Naive thymus-derived CD4-positive, alpha-beta T cell (primary cell): ENCODE measurements around the gene MELK. TPM values are rescaled to one million over a fixed set of nuclear protein-coding genes. Genes with fewer than 3 reads are reported as not detected.

Experiments
- ATAC-seq: fragments of 150-1000 bp; cut with Tn5 transposase; 2 replicates; pipeline ENCODE4 v1.10.0; 2021; ENCODE audit warnings: mild to moderate bottlenecking, moderate library complexity
- CTCF ChIA-PET: fragments of 350-600 bp; sonication (Branson Sonifier 250); formaldehyde crosslinking; loops from one replicate; lab custom pipeline; 2021; ENCODE audit warnings: antibody characterized with exemption; lab: Charles Lee
- POLR2A ChIA-PET: fragments of 350-600 bp; sonication (Branson Sonifier 250); formaldehyde crosslinking; loops from one replicate; lab custom pipeline; 2021; ENCODE audit warnings: antibody characterized with exemption, inconsistent platforms; lab: Charles Lee
- DNase-seq, 9 donors: peaks; one replicate each; pipeline versions ENCODE4 v3.0.0 to v3.0.0-alpha.2; 2020 to 2022; ENCODE audit warnings: mixed read lengths in 1 of 9
- H3K27ac ChIP-seq: one replicate; pipeline ENCODE4 v1.7.0; 2013; ENCODE audit warnings: mild to moderate bottlenecking, low read depth, low read length, moderate library complexity
- H3K27me3 ChIP-seq, 2 donors: one replicate each; pipeline ENCODE4 v1.7.0; 2013; ENCODE audit warnings: low read length in 2 of 2, mild to moderate bottlenecking in 2 of 2, moderate library complexity in 2 of 2; ENCODE audit not compliant: control insufficient read depth in 2 of 2, insufficient read depth in 2 of 2
- H3K36me3 ChIP-seq, 3 experiments: 1 replicate in 2 of 3; 2 replicates in 1 of 3; pipeline ENCODE4 v1.7.0; 2013; ENCODE audit warnings: low read length in 3 of 3, mild to moderate bottlenecking in 3 of 3, moderate library complexity in 1 of 3; ENCODE audit not compliant: insufficient read depth in 3 of 3, control insufficient read depth in 2 of 3
- H3K4me1 ChIP-seq, 2 donors: one replicate each; pipeline ENCODE4 v1.7.0; 2013; ENCODE audit warnings: low read length in 2 of 2, mild to moderate bottlenecking in 2 of 2, moderate library complexity in 1 of 2; ENCODE audit not compliant: control insufficient read depth in 2 of 2, insufficient read depth in 2 of 2
- H3K4me3 ChIP-seq: 2 replicates; pipeline ENCODE4 v1.7.0; 2013; ENCODE audit warnings: mild to moderate bottlenecking, low read length
- H3K9me3 ChIP-seq, 3 experiments: 1 replicate in 2 of 3; 2 replicates in 1 of 3; pipeline ENCODE4 v1.7.0; 2013; ENCODE audit warnings: low read length in 3 of 3; ENCODE audit not compliant: control insufficient read depth in 2 of 3
- H3K27ac Mint-ChIP-seq, 9 donors: one replicate each; pipeline ENCODE4 v1.8.0; 2020 to 2022; ENCODE audit warnings: mixed read lengths in 9 of 9, mild to moderate bottlenecking in 8 of 9, moderate library complexity in 5 of 9, inconsistent platforms in 2 of 9
- H3K27me3 Mint-ChIP-seq, 5 donors: one replicate each; pipeline ENCODE4 v1.8.0; 2021 to 2022; ENCODE audit warnings: mixed read lengths in 5 of 5, mild to moderate bottlenecking in 1 of 5
- H3K36me3 Mint-ChIP-seq, 5 donors: one replicate each; pipeline ENCODE4 v1.8.0; 2020 to 2022; ENCODE audit warnings: mixed read lengths in 5 of 5, mild to moderate bottlenecking in 3 of 5, inconsistent platforms in 1 of 5
- H3K4me1 Mint-ChIP-seq, 7 donors: one replicate each; pipeline ENCODE4 v1.8.0; 2020 to 2022; ENCODE audit warnings: mixed read lengths in 7 of 7, mild to moderate bottlenecking in 3 of 7, inconsistent platforms in 1 of 7
- H3K4me3 Mint-ChIP-seq, 10 donors: one replicate each; pipeline ENCODE4 v1.8.0; 2020 to 2022; ENCODE audit warnings: mild to moderate bottlenecking in 10 of 10, mixed read lengths in 10 of 10, moderate library complexity in 6 of 10, inconsistent platforms in 2 of 10
- H3K9me3 Mint-ChIP-seq, 11 donors: one replicate each; pipeline ENCODE4 v1.8.0; 2020 to 2022; ENCODE audit warnings: mixed read lengths in 11 of 11, mild to moderate bottlenecking in 4 of 11, inconsistent platforms in 1 of 11, moderate library complexity in 1 of 11
- intact Hi-C, 2 donors: fragments of 100-400 bp; cut with micrococcal nuclease; formaldehyde crosslinking; loops; one replicate each; pipeline ENCODE4 v1.15.1; 2023
- polyA plus RNA-seq, 2 donors: library from polyadenylated mRNA; unstranded; fragments of 300-500 nt; fragmentation: Illumina TruSeq; gene quantifications; one replicate each; pipeline ENCODE4 v1.2.3, GENCODE V29; 2021
- total RNA-seq, 6 experiments: library from RNA in 5 of 6; stranded (reverse) in 5 of 6; gene quantifications; 1 replicate in 5 of 6; 2 replicates in 1 of 6; pipeline ENCODE4 v1.2.3 and lab custom pipeline; 2021 to 2026

MELK gene
- total and polyA plus RNA-seq, 7 experiments from 2014 or later = 0.22 to 40.2 (median 0.88) TPM; not detected in 4

DNA sequence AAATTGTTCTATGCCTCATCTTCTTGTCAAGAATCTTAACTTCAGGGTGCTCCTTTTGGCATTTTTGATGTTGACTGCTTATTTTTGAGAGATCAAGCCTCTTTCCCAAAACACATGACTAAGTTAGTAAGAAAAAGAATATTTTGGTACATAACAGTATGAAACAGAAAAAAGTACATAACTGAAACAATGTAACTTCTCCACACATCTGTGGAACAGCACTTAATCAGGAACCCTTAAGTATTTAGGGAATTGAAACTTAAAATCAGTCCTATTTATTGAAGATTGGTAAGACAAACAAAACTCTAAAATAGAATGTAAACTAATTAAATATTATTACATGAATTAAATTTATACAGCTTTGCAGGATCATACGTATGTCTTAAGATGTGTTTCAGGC, 103.4 kb downstream of the MELK start:
- POLR2A ChIA-PET = no interaction called here
- peaks cover 0 to 62% (median 0%) of the 10 kb centered on the region in 5 donors for H3K36me3 Mint-ChIP-seq

GRCh38 chr9:36676778-36677485, 104.2 kb downstream of the MELK start:
- ATAC-seq = no peak
- CTCF ChIA-PET = interaction anchor here (0.6 kb wide), 1 partner anchor 14 kb away, joined by 4 read pairs; no protein-coding TSS in a partner anchor
- no peak overlapping the region for H3K4me3 Mint-ChIP-seq

More for the DNA sequence above, 103.4 kb downstream of the MELK start:
- Histone ChIP-seq H3K36me3 (no peaks in the 10 kb centered on the region), H3K9me3 (no peaks in the 10 kb centered on the region), H3K4me1 (no peaks in the 10 kb centered on the region), H3K27me3 (no peaks in the 10 kb centered on the region), H3K4me3 (no peak overlapping the region), H3K27ac (no peak overlapping the region)
- intact Hi-C loops = no loop called here
- H3K27ac Mint-ChIP-seq = no peak overlapping the region
- peaks cover 0 to 4% (median 0%) of the 10 kb centered on the region in 11 donors for H3K9me3 Mint-ChIP-seq
- peaks cover 0 to 7% (median 0%) of the 10 kb centered on the region in 7 donors for H3K4me1 Mint-ChIP-seq
- CTCF ChIA-PET = no interaction called here
- H3K4me3 Mint-ChIP-seq = no peak overlapping the region
- ATAC-seq (no peak), DNase-seq (no peak)
- H3K27me3 Mint-ChIP-seq = no peaks in the 10 kb centered on the region

GRCh38 chr9:36677611-36678010, 104.9 kb downstream of the MELK start:
- DNase-seq (no peak), ATAC-seq (no peak)
- Histone ChIP-seq H3K36me3 (no peaks in the 10 kb centered on the region), H3K4me1 (no peaks in the 10 kb centered on the region), H3K27me3 (no peaks in the 10 kb centered on the region), H3K9me3 (no peaks in the 10 kb centered on the region), H3K4me3 (no peak overlapping the region), H3K27ac (no peak overlapping the region)
- Mint-ChIP-seq H3K4me3 (no peak overlapping the region), H3K27me3 (no peaks in the 10 kb centered on the region), H3K4me1 (peaks cover 0 to 7% (median 0%) of the 10 kb centered on the region in 7 donors), H3K36me3 (peaks cover 0 to 56% (median 0%) of the 10 kb centered on the region in 5 donors), H3K9me3 (peaks cover 0 to 13% (median 7%) of the 10 kb centered on the region in 11 donors), H3K27ac (no peak overlapping the region)
- ChIA-PET CTCF (no interaction called here), POLR2A (no interaction called here)
- intact Hi-C loops = no loop called here

More at GRCh38 chr9:36676778-36677485, 104.2 kb downstream of the MELK start:
- Histone ChIP-seq H3K4me3 (no peak overlapping the region), H3K4me1 (no peaks in the 10 kb centered on the region), H3K36me3 (no peaks in the 10 kb centered on the region), H3K27ac (no peak overlapping the region), H3K27me3 (no peaks in the 10 kb centered on the region), H3K9me3 (no peaks in the 10 kb centered on the region)
- H3K27me3 Mint-ChIP-seq = no peaks in the 10 kb centered on the region
- H3K27ac Mint-ChIP-seq = no peak overlapping the region
- H3K4me1 Mint-ChIP-seq = peaks cover 0 to 7% (median 0%) of the 10 kb centered on the region in 7 donors
- no peak for DNase-seq
- H3K9me3 Mint-ChIP-seq = peaks cover 0 to 7% (median 3%) of the 10 kb centered on the region in 11 donors
- POLR2A ChIA-PET = no interaction called here
- H3K36me3 Mint-ChIP-seq = peaks cover 0 to 57% (median 0%) of the 10 kb centered on the region in 5 donors
- intact Hi-C loops = no loop called here

- peaks cover 0 to 54% (median 3%) of the 10 kb centered on the region in 5 donors for H3K36me3 Mint-ChIP-seq
- POLR2A ChIA-PET = no interaction called here
- no peaks in the 10 kb centered on the region for H3K9me3 ChIP-seq
- intact Hi-C loops = no loop called here
- H3K27me3 Mint-ChIP-seq = no peaks in the 10 kb centered on the region
- CTCF ChIA-PET = no interaction called here
- no peak overlapping the region for H3K4me3 Mint-ChIP-seq
- peaks cover 0 to 7% (median 0%) of the 10 kb centered on the region in 7 donors for H3K4me1 Mint-ChIP-seq
- H3K27me3 ChIP-seq = no peaks in the 10 kb centered on the region
- H3K27ac ChIP-seq = no peak overlapping the region
- H3K4me1 ChIP-seq = no peaks in the 10 kb centered on the region
- no peak overlapping the region for H3K27ac Mint-ChIP-seq
- ATAC-seq (no peak), DNase-seq (no peak)
- H3K4me3 ChIP-seq = no peak overlapping the region
- peaks cover 0 to 21% (median 9%) of the 10 kb centered on the region in 11 donors for H3K9me3 Mint-ChIP-seq
- no peaks in the 10 kb centered on the region for H3K36me3 ChIP-seq
Observed at GRCh38 chr9:36679710-36680109, 107.0 kb downstream of the MELK start.

DNA sequence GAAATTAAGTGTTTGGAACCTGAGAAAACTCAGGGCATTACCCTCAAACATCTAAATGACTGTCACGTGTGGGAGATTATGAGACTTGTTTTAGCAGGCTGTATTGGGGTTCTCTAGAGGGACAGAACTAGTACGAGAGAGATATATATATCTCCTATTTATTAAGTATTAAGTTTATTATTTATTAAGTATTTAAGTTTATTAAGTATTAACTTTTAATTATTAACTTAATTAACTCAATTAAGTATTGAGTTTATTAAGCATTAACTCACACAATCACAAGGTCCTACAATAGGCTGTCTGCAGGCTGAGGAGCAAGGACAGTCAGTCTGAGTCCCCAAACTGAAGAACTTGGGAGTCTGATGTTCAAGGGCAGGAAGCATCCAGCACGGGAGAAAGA, 113.8 kb downstream of the MELK start:
- CTCF ChIA-PET = no interaction called here

DNA sequence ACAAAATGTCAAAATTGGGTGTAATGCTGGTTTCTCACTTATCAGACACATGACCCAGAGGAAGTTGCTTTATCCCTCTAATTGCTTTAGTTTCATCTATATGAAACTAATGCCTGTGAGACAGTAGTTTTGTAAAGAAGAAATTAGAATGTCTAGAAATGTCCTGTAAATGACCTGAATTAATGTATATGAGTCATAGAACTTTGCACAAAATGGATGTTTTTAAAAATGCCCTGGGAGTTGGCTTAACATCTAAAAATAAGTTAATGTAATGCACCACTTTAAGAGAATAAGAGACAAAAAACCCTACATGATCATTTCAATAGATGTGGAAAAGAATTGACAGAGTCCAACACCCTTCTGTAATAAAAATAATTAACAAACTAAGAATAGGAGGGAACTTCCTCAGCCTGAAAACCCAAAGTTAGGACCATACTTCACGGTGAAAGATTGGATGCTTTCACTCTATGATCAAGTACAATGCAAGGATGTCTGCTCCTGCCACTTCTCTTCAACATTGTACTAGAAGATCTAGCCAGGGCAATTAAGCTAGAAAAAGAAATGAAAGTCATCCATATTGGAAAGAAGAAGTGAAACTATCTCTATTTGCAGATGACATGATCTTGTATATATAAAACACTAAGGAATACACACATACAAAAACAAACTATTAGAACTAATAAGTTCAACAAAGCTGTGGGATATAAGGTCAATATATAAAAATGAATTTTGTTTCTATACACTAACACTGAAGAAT, 117.9 kb downstream of the MELK start:
- Histone ChIP-seq H3K27ac (no peak overlapping the region), H3K9me3 (no peaks in the 10 kb centered on the region), H3K4me3 (no peak overlapping the region), H3K4me1 (no peaks in the 10 kb centered on the region), H3K36me3 (no peaks in the 10 kb centered on the region), H3K27me3 (no peaks in the 10 kb centered on the region)
- Mint-ChIP-seq H3K36me3 (peaks cover 0 to 2% (median 0%) of the 10 kb centered on the region in 5 donors), H3K4me3 (no peak overlapping the region), H3K4me1 (no peaks in the 10 kb centered on the region), H3K27me3 (peaks cover 7 to 32% (median 16%) of the 10 kb centered on the region in 5 donors), H3K27ac (no peak overlapping the region), H3K9me3 (peaks cover 0 to 6% (median 0%) of the 10 kb centered on the region in 11 donors)
- CTCF ChIA-PET = interaction anchor here (0.6 kb wide), 1 partner anchor 298 kb away, joined by 3 read pairs; no protein-coding TSS in a partner anchor
- intact Hi-C loops = no loop called here
- POLR2A ChIA-PET = no interaction called here
- no peak for ATAC-seq
- no peak for DNase-seq

More for the DNA sequence above, 113.8 kb downstream of the MELK start:
- H3K36me3 ChIP-seq = no peaks in the 10 kb centered on the region
- no peak overlapping the region for H3K27ac ChIP-seq
- H3K4me1 ChIP-seq = no peaks in the 10 kb centered on the region
- H3K36me3 Mint-ChIP-seq = peaks cover 0 to 12% (median 3%) of the 10 kb centered on the region in 5 donors
- peaks cover 6 to 22% (median 13%) of the 10 kb centered on the region in 5 donors for H3K27me3 Mint-ChIP-seq
- no peaks in the 10 kb centered on the region for H3K4me1 Mint-ChIP-seq
- POLR2A ChIA-PET = no interaction called here
- intact Hi-C loops = no loop called here
- H3K27ac Mint-ChIP-seq = no peak overlapping the region
- ATAC-seq = no peak
- no peak for DNase-seq
- no peaks in the 10 kb centered on the region for H3K27me3 ChIP-seq
- no peaks in the 10 kb centered on the region for H3K9me3 ChIP-seq
- H3K4me3 ChIP-seq = no peak overlapping the region
- no peak overlapping the region for H3K4me3 Mint-ChIP-seq
- H3K9me3 Mint-ChIP-seq = peaks cover 0 to 25% (median 10%) of the 10 kb centered on the region in 11 donors
